HCT116 (cell line): Measurements from ENCODE around the gene NFKB1. TPM values are rescaled to one million over a fixed set of nuclear protein-coding genes. Genes with fewer than 3 reads are reported as not detected.

ENCODE experiments used
- ATAC-seq: fragments of 200-7000 bp; cut with Tn5 transposase; 2 replicates; pipeline ENCODE4 v1.9.1; 2020; ENCODE audit warnings: mild to moderate bottlenecking, moderate library complexity
- BruUV-seq: library from RNA; stranded (reverse); fragments of 400-500 nt; replicated peaks from 2 replicates; lab custom pipeline; 2021; lab: Mats Ljungman, UMichigan
- CTCF ChIA-PET: fragments of 300-600 bp; sonication (Branson Sonifier 250); formaldehyde crosslinking; loops from one replicate; lab custom pipeline; 2021; ENCODE audit warnings: antibody characterized with exemption; lab: Charles Lee
- POLR2A ChIA-PET: fragments of 300-600, 350-600 bp; sonication (Branson Sonifier 250); formaldehyde crosslinking; loops from one replicate; lab custom pipeline; 2021; ENCODE audit warnings: antibody characterized with exemption; lab: Charles Lee
- RAD21 ChIA-PET, 2 experiments: fragments of 300-600 bp; sonication (Branson Sonifier 250); formaldehyde crosslinking; loops; one replicate each; lab custom pipeline; 2023; ENCODE audit warnings: low total read pairs in 2 of 2; ENCODE audit not compliant: uncharacterized antibody in 2 of 2, unreplicated experiment in 2 of 2, low non-redundant PET in 1 of 2; lab: Charles Lee
- DNase-seq: peaks from one replicate; pipeline ENCODE4 v3.0.0-alpha.2; 2010; ENCODE audit warnings: low read depth, low spot score
- H2AFZ ChIP-seq: fragments of 200-600 bp; shearing (Covaris generic), sonication (generic); 2 replicates; pipeline ENCODE4 v1.6.1; 2017; ENCODE audit warnings: low read depth, mixed run types, mixed read lengths, antibody characterized with exemption, low read length; ENCODE audit not compliant: poor library complexity, severe bottlenecking
- H3K27ac ChIP-seq: 2 replicates; pipeline ENCODE4 v1.5.1; 2012; ENCODE audit warnings: low read depth, low read length
- H3K27me3 ChIP-seq: fragments of 200-600 bp; sonication (generic); 2 replicates; pipeline ENCODE4 v1.6.1; 2016; ENCODE audit warnings: mixed run types, low read length, mixed read lengths; ENCODE audit not compliant: insufficient read depth
- H3K36me3 ChIP-seq, 2 experiments: fragments of 200-500 bp in 1 of 2; fragments of 200-600 bp in 1 of 2; sonication (Bioruptor generic) in 1 of 2; sonication (generic) in 1 of 2; 2 replicates each; pipeline versions ENCODE4 v1.5.1 to v1.6.1; 2014 to 2016; ENCODE audit warnings: low read length in 2 of 2, inconsistent platforms in 1 of 2, mixed read lengths in 1 of 2, mixed run types in 1 of 2; ENCODE audit not compliant: insufficient read depth in 2 of 2, control insufficient read depth in 1 of 2
- H3K4me1 ChIP-seq, 2 experiments: fragments of 200-600 bp in 1 of 2; sonication (generic) in 1 of 2; 2 replicates each; pipeline versions ENCODE4 v1.5.1 to v1.6.1; 2012 to 2017; ENCODE audit warnings: low read length in 2 of 2, inconsistent platforms in 1 of 2, mild to moderate bottlenecking in 1 of 2, mixed read lengths in 1 of 2, mixed run types in 1 of 2, moderate library complexity in 1 of 2; ENCODE audit not compliant: insufficient read depth in 2 of 2, control insufficient read depth in 1 of 2
- H3K4me2 ChIP-seq: fragments of 200-600 bp; sonication (generic); 2 replicates; pipeline ENCODE4 v1.6.1; 2017; ENCODE audit warnings: mixed run types, low read length, mixed read lengths
- H3K4me3 ChIP-seq, 2 experiments: fragments of 200-600 bp in 1 of 2; sonication (generic) in 1 of 2; replicated peaks in 1 of 2; 2 replicates each; pipeline ENCODE4 v1.5.1; 2011 to 2016; ENCODE audit warnings: low read length in 2 of 2, control low read depth in 1 of 2, low read depth in 1 of 2, mild to moderate bottlenecking in 1 of 2, mixed read lengths in 1 of 2, mixed run types in 1 of 2
- H3K79me2 ChIP-seq: fragments of 200-600 bp; sonication (generic); 2 replicates; pipeline ENCODE4 v1.6.1; 2017; ENCODE audit warnings: mild to moderate bottlenecking, mixed run types, low read length, moderate library complexity, mixed read lengths; ENCODE audit not compliant: insufficient read depth
- H3K9ac ChIP-seq: fragments of 200-600 bp; sonication (generic); 2 replicates; pipeline ENCODE4 v1.6.1; 2016; ENCODE audit warnings: low read length, mixed read lengths
- H3K9me2 ChIP-seq: fragments of 200-600 bp; sonication (generic), shearing (Covaris generic); 2 replicates; pipeline ENCODE4 v1.6.1; 2017; ENCODE audit warnings: mixed run types, mild to moderate bottlenecking, moderate library complexity; ENCODE audit not compliant: insufficient read depth
- H3K9me3 ChIP-seq, 2 experiments: fragments of 200-500 bp in 1 of 2; fragments of 200-600 bp in 1 of 2; sonication (Bioruptor generic) in 1 of 2; sonication (generic) in 1 of 2; 2 replicates each; pipeline ENCODE4 v1.6.1; 2014 to 2017; ENCODE audit warnings: low read length in 2 of 2, mixed read lengths in 2 of 2, inconsistent platforms in 1 of 2, low read depth in 1 of 2, mild to moderate bottlenecking in 1 of 2, mixed run types in 1 of 2, moderate library complexity in 1 of 2; ENCODE audit not compliant: control insufficient read depth in 1 of 2, insufficient read depth in 1 of 2
- H4K20me1 ChIP-seq: fragments of 200-600 bp; sonication (generic), shearing (Covaris generic); 2 replicates; pipeline ENCODE4 v1.6.1; 2017; ENCODE audit warnings: mixed run types, mild to moderate bottlenecking, moderate library complexity; ENCODE audit not compliant: insufficient read depth
- CBX3 ChIP-seq: IDR thresholded peaks from 2 replicates; pipeline ENCODE4 v1.6.1; 2012; ENCODE audit warnings: low read depth
- ELF1 ChIP-seq: IDR thresholded peaks from 2 replicates; pipeline ENCODE4 v1.6.1; 2012; ENCODE audit warnings: low read depth, borderline replicate concordance
- FOSL1 ChIP-seq: IDR thresholded peaks from 2 replicates; pipeline ENCODE4 v1.6.1; 2012; ENCODE audit warnings: low read depth
- JUND ChIP-seq: IDR thresholded peaks from 2 replicates; pipeline ENCODE4 v1.6.1; 2012
- POLR2A ChIP-seq: IDR thresholded peaks from 2 replicates; pipeline ENCODE4 v1.7.0; 2011; ENCODE audit warnings: borderline replicate concordance; ENCODE audit not compliant: insufficient read depth, insufficient read length; ENCODE audit errors: extremely low read depth
- SIN3A ChIP-seq: IDR thresholded peaks from 2 replicates; pipeline ENCODE4 v1.6.1; 2012; ENCODE audit warnings: low read depth
- SP1 ChIP-seq: IDR thresholded peaks from 2 replicates; pipeline ENCODE4 v1.6.1; 2012; ENCODE audit warnings: low read depth
- SRF ChIP-seq: IDR thresholded peaks from 2 replicates; pipeline ENCODE4 v1.6.1; 2012; ENCODE audit warnings: low read depth
- TCF7L2 ChIP-seq: IDR thresholded peaks from 2 replicates; pipeline ENCODE4 v1.7.0; 2011; ENCODE audit warnings: borderline replicate concordance, inconsistent platforms; ENCODE audit not compliant: insufficient read depth, insufficient read length; ENCODE audit errors: extremely low read depth
- YY1 ChIP-seq: IDR thresholded peaks from 2 replicates; pipeline ENCODE4 v1.6.1; 2011; ENCODE audit warnings: low read length, low read depth, moderate library complexity, mild to moderate bottlenecking; ENCODE audit not compliant: insufficient replicate concordance; ENCODE audit errors: extremely low read depth
- intact Hi-C: fragments of 100-400 bp; cut with micrococcal nuclease; formaldehyde crosslinking; loops from 2 replicates; pipeline ENCODE4 v1.10.0; 2022
- total RNA-seq: library from RNA; stranded (reverse); gene quantifications from one replicate; pipeline ENCODE4 v1.2.1, GENCODE V29; 2021; ENCODE audit not compliant: unreplicated experiment
- TF ChIP-seq, protein P1 (sequence below), 3 experiments: fragments of 200-600 bp in 1 of 3; sonication (generic) in 1 of 3; IDR thresholded peaks in 2 of 3; conservative IDR thresholded peaks in 1 of 3; 2 replicates each; pipeline ENCODE4 v1.5.1; 2012 to 2017; ENCODE audit warnings: low read depth in 2 of 3, low read length in 2 of 3, antibody characterized with exemption in 1 of 3, borderline replicate concordance in 1 of 3, control low read depth in 1 of 3, mild to moderate bottlenecking in 1 of 3, mixed read lengths in 1 of 3, mixed run types in 1 of 3, moderate library complexity in 1 of 3; ENCODE audit not compliant: insufficient read depth in 1 of 3
- TF ChIP-seq, protein P2 (sequence below): IDR thresholded peaks from 2 replicates; pipeline ENCODE4 v1.6.1; 2012
- TF ChIP-seq, protein P3 (sequence below): IDR thresholded peaks from 2 replicates; pipeline ENCODE4 v1.6.1; 2012

Gene NFKB1
- total RNA-seq, 1 experiment from 2014 or later = 29.4 TPM

DNA sequence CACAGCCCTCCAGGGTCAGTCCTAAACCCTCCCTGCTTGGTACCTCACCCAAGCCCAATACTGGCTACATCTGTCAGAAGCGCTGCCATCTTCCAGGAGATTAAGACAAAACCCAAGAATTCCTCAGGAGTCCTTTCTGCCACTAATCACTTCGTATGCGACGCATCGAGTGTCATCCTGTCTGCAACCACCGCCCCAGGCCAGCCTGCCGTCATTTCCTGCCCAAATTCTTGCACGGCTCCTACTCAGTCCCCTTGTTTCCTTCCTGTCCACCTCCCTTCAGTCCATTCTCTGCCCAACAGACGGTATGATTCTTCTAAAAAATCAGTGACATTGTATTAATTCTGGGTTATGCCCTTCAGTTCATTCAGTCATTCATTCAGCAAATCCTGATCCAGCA lies 113.6 kb downstream of the NFKB1 start:
- intact Hi-C loops = no loop called here

DNA sequence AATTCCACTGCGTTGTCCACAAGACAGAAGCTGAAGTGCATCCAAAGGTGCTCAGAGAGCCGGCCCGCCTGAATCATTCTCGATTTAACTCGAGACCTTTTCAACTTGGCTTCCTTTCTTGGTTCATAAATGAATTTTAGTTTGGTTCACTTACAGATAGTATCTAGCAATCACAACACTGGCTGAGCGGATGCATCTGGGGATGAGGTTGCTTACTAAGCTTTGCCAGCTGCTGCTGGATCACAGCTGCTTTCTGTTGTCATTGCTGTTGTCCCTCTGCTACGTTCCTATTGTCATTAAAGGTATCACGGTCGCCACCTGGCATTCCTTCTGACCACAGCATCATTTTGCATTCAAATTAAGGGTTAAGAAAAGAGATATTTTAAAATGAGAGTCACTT lies 115.5 kb downstream of the NFKB1 start:
- Histone ChIP-seq H3K4me1 (peaks cover 16 to 26% of the 10 kb centered on the region in 2 experiments), H3K4me2 (no peak overlapping the region), H3K9me3 (no peaks in the 10 kb centered on the region), H4K20me1 (no peaks in the 10 kb centered on the region), H3K4me3 (no peak overlapping the region), H3K27ac (no peak overlapping the region), H2AFZ (no peak overlapping the region), H3K9ac (no peak overlapping the region), H3K9me2 (no peaks in the 10 kb centered on the region), H3K27me3 (no peaks in the 10 kb centered on the region), H3K79me2 (no peaks in the 10 kb centered on the region), H3K36me3 (peaks cover 5 to 10% of the 10 kb centered on the region in 2 experiments; a peak in 2 of 4 replicates)
- DNase-seq (no peak), ATAC-seq (no peak)
- no TSS peak for BruUV-seq
- ChIA-PET POLR2A (no interaction called here), CTCF (interaction anchor here (0.7 kb wide), 1 partner anchor 154 kb away, joined by 3 read pairs; no protein-coding TSS in a partner anchor), RAD21 (no interaction called here)
- intact Hi-C loops = no loop called here
- TF ChIP-seq TCF7L2 (no peak), SIN3A (no peak), POLR2A (no peak), CBX3 (no peak), SP1 (no peak), YY1 (no peak), FOSL1 (no peak)
- TF ChIP-seq, protein P1, sequence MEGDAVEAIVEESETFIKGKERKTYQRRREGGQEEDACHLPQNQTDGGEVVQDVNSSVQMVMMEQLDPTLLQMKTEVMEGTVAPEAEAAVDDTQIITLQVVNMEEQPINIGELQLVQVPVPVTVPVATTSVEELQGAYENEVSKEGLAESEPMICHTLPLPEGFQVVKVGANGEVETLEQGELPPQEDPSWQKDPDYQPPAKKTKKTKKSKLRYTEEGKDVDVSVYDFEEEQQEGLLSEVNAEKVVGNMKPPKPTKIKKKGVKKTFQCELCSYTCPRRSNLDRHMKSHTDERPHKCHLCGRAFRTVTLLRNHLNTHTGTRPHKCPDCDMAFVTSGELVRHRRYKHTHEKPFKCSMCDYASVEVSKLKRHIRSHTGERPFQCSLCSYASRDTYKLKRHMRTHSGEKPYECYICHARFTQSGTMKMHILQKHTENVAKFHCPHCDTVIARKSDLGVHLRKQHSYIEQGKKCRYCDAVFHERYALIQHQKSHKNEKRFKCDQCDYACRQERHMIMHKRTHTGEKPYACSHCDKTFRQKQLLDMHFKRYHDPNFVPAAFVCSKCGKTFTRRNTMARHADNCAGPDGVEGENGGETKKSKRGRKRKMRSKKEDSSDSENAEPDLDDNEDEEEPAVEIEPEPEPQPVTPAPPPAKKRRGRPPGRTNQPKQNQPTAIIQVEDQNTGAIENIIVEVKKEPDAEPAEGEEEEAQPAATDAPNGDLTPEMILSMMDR (IDR thresholded peaks at IDR 0.05 in 2 of 3, conservative IDR thresholded peaks at IDR 0.05 in 1 of 3; ENCODE audit: borderline replicate concordance in 1 of 3, insufficient read depth in 1 of 3, low read depth in 2 of 3, low read length in 2 of 3) = no peak
- TF ChIP-seq, protein P2, sequence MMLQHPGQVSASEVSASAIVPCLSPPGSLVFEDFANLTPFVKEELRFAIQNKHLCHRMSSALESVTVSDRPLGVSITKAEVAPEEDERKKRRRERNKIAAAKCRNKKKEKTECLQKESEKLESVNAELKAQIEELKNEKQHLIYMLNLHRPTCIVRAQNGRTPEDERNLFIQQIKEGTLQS = no peak

More for the DNA sequence above, 113.6 kb downstream of the NFKB1 start:
- RAD21 ChIA-PET = no interaction called here
- Histone ChIP-seq H4K20me1 (no peaks in the 10 kb centered on the region), H3K4me3 (no peak overlapping the region), H3K4me2 (no peak overlapping the region), H3K9me2 (no peaks in the 10 kb centered on the region), H3K27me3 (no peaks in the 10 kb centered on the region), H3K4me1 (peaks cover 5 to 7% of the 10 kb centered on the region in 2 experiments), H3K36me3 (peaks cover 8 to 10% of the 10 kb centered on the region in 2 experiments; a peak in 2 of 4 replicates), H3K79me2 (no peaks in the 10 kb centered on the region), H2AFZ (no peak overlapping the region), H3K9me3 (no peaks in the 10 kb centered on the region), H3K9ac (no peak overlapping the region), H3K27ac (no peak overlapping the region)
- TF ChIP-seq JUND = no peak
- TF ChIP-seq, protein P1 (IDR thresholded peaks at IDR 0.05 in 2 of 3, conservative IDR thresholded peaks at IDR 0.05 in 1 of 3; ENCODE audit: borderline replicate concordance in 1 of 3, insufficient read depth in 1 of 3, low read depth in 2 of 3, low read length in 2 of 3) = no peak
- no peak for TF ChIP-seq ELF1
- no peak for TF ChIP-seq SRF
- TF ChIP-seq, protein P3, sequence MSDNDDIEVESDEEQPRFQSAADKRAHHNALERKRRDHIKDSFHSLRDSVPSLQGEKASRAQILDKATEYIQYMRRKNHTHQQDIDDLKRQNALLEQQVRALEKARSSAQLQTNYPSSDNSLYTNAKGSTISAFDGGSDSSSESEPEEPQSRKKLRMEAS = no peak
- no peak for TF ChIP-seq TCF7L2
- BruUV-seq = no TSS peak
- ATAC-seq (no peak), DNase-seq (no peak)
- CTCF ChIA-PET = no interaction called here
- POLR2A ChIA-PET = no interaction called here
